Measurements from ENCODE around the gene CTSH. TPM values are rescaled to one million over a fixed set of nuclear protein-coding genes. Genes with fewer than 3 reads are reported as not detected.
A peak's percentile ranks its signal among the peaks of the same experiment; 100 is the strongest.

The CTSH gene
- total RNA-seq, 1 donor from 2014 or later, result 141 TPM

GRCh38 chr15:78991476-78991875 lies 46.6 kb upstream of the CTSH start:
- no peak for TF ChIP-seq CTCF (IDR thresholded peaks at IDR 0.05; ENCODE audit: unreplicated experiment)

GRCh38 chr15:78990278-78990677 lies 45.4 kb upstream of the CTSH start:
- no peak for DNase-seq (ENCODE audit: low spot score in 2 of 2, unreplicated experiment in 2 of 2)
- no peaks in the 10 kb centered on the region for H3K9me3 Mint-ChIP-seq
- H3K4me3 Mint-ChIP-seq, result no peak overlapping the region
- H3K27me3 Mint-ChIP-seq (ENCODE audit: low read depth), result no peaks in the 10 kb centered on the region
- TF ChIP-seq CTCF (IDR thresholded peaks at IDR 0.05; ENCODE audit: unreplicated experiment), result no peak
- no peaks in the 10 kb centered on the region for H3K36me3 Mint-ChIP-seq
- peaks cover 4% of the 10 kb centered on the region for H3K4me1 Mint-ChIP-seq
- H3K27ac Mint-ChIP-seq, result no peak overlapping the region

More at GRCh38 chr15:78991476-78991875, 46.6 kb upstream of the CTSH start:
- no peaks in the 10 kb centered on the region for H3K9me3 Mint-ChIP-seq
- H3K27me3 Mint-ChIP-seq (ENCODE audit: low read depth), result no peaks in the 10 kb centered on the region
- peaks cover 8% of the 10 kb centered on the region for H3K4me1 Mint-ChIP-seq
- H3K4me3 Mint-ChIP-seq, result no peak overlapping the region
- H3K27ac Mint-ChIP-seq, result no peak overlapping the region
- no peaks in the 10 kb centered on the region for H3K36me3 Mint-ChIP-seq
- DNase-seq (ENCODE audit: low spot score in 2 of 2, unreplicated experiment in 2 of 2), result no peak

GRCh38 chr15:78989701-78990240 lies 44.9 kb upstream of the CTSH start:
- Mint-ChIP-seq H3K4me3 (no peak overlapping the region), H3K27ac (no peak overlapping the region), H3K27me3 (ENCODE audit: low read depth) (no peaks in the 10 kb centered on the region), H3K36me3 (no peaks in the 10 kb centered on the region), H3K4me1 (peaks cover 4% of the 10 kb centered on the region), H3K9me3 (no peaks in the 10 kb centered on the region)
- no peak for DNase-seq (ENCODE audit: low spot score in 2 of 2, unreplicated experiment in 2 of 2)
- no peak for TF ChIP-seq CTCF (IDR thresholded peaks at IDR 0.05; ENCODE audit: unreplicated experiment)

- H3K4me3 Mint-ChIP-seq, result no peak overlapping the region
- H3K27ac Mint-ChIP-seq, result peak overlapping the region; percentile 75
- H3K27me3 Mint-ChIP-seq (ENCODE audit: low read depth), result no peaks in the 10 kb centered on the region
- H3K36me3 Mint-ChIP-seq, result no peaks in the 10 kb centered on the region
- no peaks in the 10 kb centered on the region for H3K9me3 Mint-ChIP-seq
- peaks cover 4% of the 10 kb centered on the region for H3K4me1 Mint-ChIP-seq
- no peak for TF ChIP-seq CTCF (IDR thresholded peaks at IDR 0.05; ENCODE audit: unreplicated experiment)
- no peak for DNase-seq (ENCODE audit: low spot score in 2 of 2, unreplicated experiment in 2 of 2)
Observed at GRCh38 chr15:78988361-78988911, 43.6 kb upstream of the CTSH start.

- H3K4me3 Mint-ChIP-seq, result no peak overlapping the region
- no peaks in the 10 kb centered on the region for H3K9me3 Mint-ChIP-seq
- no peak for TF ChIP-seq CTCF (IDR thresholded peaks at IDR 0.05; ENCODE audit: unreplicated experiment)
- no peak for DNase-seq (ENCODE audit: low spot score in 2 of 2, unreplicated experiment in 2 of 2)
- H3K27ac Mint-ChIP-seq, result no peak overlapping the region
- H3K27me3 Mint-ChIP-seq (ENCODE audit: low read depth), result no peaks in the 10 kb centered on the region
- peaks cover 4% of the 10 kb centered on the region for H3K4me1 Mint-ChIP-seq
- no peaks in the 10 kb centered on the region for H3K36me3 Mint-ChIP-seq
Observed at GRCh38 chr15:78987556-78988360, 42.9 kb upstream of the CTSH start.

All from mesothelial cell of epicardium (in vitro differentiated cells).